CD4-positive, alpha-beta T cell treated with Interleukin-4 for 1 hour (primary cell): Measurements from ENCODE around the gene AMZ2.
"Not testable (repeated sequence)": the region's sequence is repeated elsewhere in the genome, so short reads cannot be mapped to it uniquely, and the experiment has no call there.

ENCODE experiments used
- DNase-seq, 2 donors: peaks; one replicate each; pipeline ENCODE4 v3.0.0-alpha.2; 2020 to 2022

The AMZ2 gene

GRCh38 chr17:68255151-68255550 is 7.3 kb downstream of the AMZ2 start:
- DNase-seq, result no peak

- peak; percentile 37 to 73 for DNase-seq
Measured at GRCh38 chr17:68255731-68256538, 8.1 kb downstream of the AMZ2 start.

GRCh38 chr17:68256701-68257100 is 8.9 kb downstream of the AMZ2 start:
- not testable (repeated sequence) for DNase-seq

GRCh38 chr17:68257934-68258333 is 10.1 kb downstream of the AMZ2 start:
- DNase-seq, result no peak

DNA sequence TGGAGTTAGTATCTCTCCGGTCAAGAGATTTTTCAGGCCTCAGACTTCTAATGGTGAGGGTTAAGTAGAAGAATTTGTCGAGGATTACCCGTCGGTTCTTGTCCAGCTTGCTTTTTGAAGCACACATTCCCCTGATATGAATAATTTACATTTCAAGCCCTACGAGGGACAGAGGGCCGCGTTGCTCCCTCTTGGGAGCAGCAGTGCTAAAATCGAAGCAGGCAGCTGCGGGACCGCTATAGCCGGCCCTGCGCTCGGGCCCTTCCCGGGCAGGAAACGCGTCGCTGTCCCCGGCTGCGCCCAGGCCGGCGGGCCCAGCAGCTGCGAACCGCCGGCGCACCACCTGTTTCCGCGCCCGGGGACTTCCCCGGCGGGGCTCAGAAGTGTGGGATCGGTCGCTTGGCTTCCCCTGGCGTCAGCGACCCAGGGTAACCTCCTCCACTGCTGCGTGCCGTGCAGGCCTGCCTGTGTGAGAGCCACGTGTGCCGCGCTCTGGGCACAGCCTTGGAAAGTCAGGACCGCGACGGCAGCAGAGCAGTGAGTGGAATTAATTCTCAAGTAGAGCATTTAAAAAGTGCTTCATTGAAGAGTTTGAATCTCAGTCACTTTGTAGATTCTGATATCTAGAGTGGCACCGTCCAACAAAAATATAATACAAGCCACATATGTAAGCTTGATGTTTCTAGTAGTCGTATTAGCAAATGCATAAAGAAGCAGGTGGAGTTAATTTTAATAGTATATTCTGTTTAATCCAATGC is 11.2 kb downstream of the AMZ2 start:
- DNase-seq, result peak; percentile 88 to 91

DNA sequence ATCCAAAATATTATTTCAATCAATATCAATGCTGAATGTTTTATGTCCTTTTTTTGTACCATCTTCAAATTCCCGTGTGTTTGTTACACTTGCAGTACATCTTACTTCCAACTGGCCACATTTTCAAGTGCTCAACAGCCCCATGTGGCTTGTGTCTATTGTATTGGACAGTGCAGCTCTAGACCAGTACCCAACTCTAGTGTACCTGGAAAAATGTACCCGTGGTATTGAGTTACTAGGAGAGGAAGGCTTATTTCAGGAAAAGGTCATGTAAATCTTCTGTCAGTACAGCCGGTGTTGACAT is 11.8 kb downstream of the AMZ2 start:
- DNase-seq, result not testable (repeated sequence)

DNA sequence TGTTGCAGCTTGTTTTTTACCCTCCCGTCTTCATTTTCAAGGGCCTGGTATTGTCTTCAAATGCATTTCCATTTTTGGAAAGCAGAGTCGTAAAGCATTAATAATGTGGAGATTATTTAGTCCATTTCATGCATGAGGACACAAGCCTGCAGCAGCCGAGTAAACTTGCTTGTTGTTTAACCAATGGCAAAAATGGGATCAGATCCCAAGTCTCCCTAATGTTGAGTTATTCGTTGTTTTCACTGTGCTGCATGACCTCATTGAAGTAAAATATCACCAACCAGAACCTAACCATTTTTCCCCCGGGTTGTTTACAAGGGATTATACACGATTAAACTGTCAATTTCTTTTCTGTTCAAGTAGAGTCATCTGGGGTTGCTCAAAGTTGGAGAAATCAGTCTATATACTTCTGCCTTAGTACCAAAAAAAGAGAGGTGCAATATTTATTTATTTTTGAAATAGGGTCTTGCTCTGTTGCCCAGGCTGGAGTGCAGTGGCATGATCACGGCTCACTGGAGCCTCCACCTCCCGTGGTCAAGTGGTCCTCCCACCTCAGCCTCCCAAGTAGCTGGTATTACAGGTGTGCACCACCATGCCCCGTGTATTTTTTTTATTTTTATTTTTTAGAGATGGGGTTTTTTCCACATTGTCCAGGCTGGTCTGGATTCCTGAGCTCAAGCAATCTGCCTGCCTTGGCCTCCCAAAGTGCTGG is 12.4 kb downstream of the AMZ2 start:
- no peak for DNase-seq

DNA sequence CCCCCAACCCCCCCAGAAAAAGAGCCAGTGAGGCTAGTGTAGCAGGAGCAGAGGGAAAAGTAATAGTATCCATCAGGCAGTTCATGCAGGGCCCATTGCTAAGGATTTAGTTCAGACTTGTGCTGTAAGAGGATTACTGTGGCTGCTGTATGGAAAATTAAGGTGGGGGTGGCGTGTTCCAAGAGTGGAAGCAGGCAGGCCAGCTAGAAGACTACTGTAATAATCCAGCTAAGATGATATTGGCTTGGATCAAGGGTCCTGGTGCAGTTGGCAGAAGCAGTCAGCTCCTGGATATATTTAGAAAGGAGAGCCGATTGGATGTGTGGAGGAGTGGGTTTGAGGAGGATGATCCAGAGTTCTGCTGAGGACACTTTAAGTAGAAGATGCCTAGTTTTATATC is 14.6 kb downstream of the AMZ2 start:
- DNase-seq, result not testable (repeated sequence)

- DNase-seq, result peak in 1 of 2 donors; percentile 84
Measured at GRCh38 chr17:68263101-68263681, 15.3 kb downstream of the AMZ2 start.

GRCh38 chr17:68265833-68266232 is 18.0 kb downstream of the AMZ2 start:
- not testable (repeated sequence) for DNase-seq

- no peak for DNase-seq
Measured at GRCh38 chr17:68273722-68274121, 25.9 kb downstream of the AMZ2 start.

- not testable (repeated sequence) for DNase-seq
Measured at GRCh38 chr17:68276339-68276738, 28.5 kb downstream of the AMZ2 start.

GRCh38 chr17:68277807-68278206 is 30.0 kb downstream of the AMZ2 start:
- no peak for DNase-seq

- not testable (repeated sequence) for DNase-seq
Measured at GRCh38 chr17:68281965-68282364, 34.1 kb downstream of the AMZ2 start.

DNA sequence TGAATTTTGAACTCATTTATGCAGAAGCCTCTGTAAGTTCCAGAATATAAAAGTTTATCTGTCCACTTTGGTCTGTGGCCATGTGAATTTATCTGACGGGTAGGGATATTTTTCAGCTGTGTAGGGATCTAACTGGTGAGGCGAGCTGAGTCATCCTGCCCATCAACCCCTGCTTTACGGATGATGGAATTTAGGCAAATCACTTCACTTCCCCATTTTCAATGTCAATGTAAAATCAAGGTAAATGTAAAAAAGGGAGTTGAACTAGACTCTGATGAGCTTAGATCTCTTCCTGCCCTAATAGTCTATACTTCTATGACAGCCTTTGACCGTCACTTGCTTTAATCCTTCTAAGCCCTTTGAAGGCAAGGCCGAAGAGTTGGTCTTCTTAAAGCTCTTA is 40.5 kb downstream of the AMZ2 start:
- DNase-seq, result peak in 1 of 2 donors; percentile 64

GRCh38 chr17:68288804-68289203 is 41.0 kb downstream of the AMZ2 start:
- peak; percentile 53 to 66 for DNase-seq

DNA sequence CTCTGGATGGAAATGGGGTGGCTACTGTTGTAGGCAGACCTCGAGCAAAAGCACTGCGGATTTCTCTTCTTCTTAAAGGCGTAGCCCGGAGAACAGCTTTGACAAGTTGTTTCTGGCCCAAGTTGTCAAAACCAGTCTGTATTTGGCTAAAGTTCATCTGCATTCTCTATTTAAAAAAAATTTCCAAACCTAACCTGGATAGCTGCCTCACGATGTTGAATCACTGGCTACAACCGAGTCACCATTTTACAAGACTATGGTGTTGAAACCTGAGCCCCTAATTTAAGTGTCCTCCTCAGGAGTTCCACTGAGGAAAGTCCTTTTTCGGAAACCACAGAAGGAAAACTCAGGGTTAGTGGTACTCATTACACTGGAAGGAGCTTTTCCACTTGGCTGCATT is 41.6 kb downstream of the AMZ2 start:
- DNase-seq, result no peak

DNA sequence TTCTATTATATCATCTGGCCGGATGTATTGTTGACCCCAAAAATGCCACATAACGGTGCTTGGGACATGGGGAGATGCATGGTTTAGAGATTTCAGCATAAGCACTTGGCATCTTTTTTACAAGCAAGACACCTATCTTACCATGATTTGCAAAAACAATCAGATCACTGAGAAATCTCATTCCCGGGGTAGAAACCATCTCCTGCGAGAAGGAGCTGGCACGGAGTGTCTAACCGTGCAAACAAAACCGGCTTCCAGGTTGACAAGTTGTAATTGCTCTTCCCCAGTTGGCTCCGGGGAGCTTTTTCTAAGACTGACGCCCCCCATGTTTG is 42.1 kb downstream of the AMZ2 start:
- DNase-seq, result no peak

GRCh38 chr17:68290268-68290954 is 42.6 kb downstream of the AMZ2 start:
- peak; percentile 70 to 80 for DNase-seq

- DNase-seq, result peak; percentile 83 to 84
Measured at GRCh38 chr17:68290955-68291835, 43.4 kb downstream of the AMZ2 start, which contains the start of the genes ARSG and SLC16A6. Gene ARSG (plus strand): TSS chr17:68291495. CDS start chr17:68307494, 15,999 bp downstream. Gene SLC16A6 (minus strand): TSS chr17:68291127. CDS start chr17:68278320, 12,807 bp downstream.
